ENCODE results near the gene MAP3K5.
A peak's percentile ranks its signal among the peaks of the same experiment; 100 is the strongest.
"Not testable (repeated sequence)": the region's sequence is repeated elsewhere in the genome, so short reads cannot be mapped to it uniquely, and the experiment has no call there.

Gene MAP3K5

DNA sequence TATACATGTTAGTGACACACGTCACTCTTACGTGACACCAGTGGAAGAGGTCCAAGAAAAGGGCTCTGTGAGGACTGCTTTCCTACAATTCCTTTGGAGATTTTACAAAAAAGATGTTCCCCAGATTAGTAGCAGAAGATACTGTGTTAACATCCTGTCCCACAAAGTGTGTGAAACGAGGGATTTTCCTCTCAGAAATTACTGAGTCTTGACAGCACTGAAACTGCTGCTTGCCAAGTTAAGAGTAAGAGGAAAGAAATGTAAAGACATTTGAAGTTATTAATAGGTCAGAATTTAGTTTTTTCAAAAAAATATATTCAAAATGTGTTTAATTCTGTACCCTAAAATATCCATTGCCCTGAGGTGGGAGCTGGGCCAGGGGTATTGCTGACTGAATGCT, 183.3 kb downstream of the MAP3K5 start:
- DNase-seq (ENCODE audit: low read depth) = peak; percentile 90

DNA sequence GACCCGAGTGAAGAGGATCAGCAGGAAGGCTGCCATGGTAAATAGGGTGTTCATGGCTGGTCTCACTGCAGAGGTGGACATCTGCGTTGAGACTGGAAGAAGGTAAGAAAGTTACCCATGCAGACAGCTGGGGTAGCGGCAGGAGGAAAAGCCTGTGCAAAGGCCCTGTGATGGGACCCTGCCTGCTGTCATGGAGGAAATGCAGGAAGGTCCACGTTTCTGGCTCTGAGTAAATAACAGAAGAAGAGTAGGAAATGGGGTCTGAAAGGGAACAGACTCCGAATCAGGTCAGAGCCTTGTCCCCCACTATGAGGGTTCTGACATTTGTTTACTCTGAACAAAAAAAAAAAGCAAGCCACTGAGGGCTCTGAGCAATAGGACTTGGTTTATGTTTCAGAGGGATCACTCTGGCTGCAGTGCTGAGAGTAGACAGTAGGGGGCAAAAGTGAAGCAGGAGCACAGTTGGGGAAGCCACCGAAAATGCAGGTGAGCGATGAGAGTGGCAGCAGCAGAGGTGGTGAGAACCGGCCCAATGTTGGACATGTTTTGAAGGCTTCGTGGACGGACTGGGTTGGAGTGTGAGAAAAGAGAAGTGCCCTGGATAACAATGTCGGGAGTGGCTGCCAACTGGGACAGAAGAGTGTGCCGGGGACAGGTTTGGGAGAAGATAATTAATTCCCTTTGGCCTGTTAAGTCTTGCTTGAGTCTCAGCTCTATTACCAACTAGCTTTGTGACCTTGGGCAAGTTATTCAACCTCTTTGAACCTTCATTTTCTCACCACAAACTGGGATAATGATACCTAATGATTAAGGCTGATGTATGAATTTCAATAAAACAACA, 184.1 kb downstream of the MAP3K5 start:
- DNase-seq (ENCODE audit: low read depth) = peak; percentile 84

DNA sequence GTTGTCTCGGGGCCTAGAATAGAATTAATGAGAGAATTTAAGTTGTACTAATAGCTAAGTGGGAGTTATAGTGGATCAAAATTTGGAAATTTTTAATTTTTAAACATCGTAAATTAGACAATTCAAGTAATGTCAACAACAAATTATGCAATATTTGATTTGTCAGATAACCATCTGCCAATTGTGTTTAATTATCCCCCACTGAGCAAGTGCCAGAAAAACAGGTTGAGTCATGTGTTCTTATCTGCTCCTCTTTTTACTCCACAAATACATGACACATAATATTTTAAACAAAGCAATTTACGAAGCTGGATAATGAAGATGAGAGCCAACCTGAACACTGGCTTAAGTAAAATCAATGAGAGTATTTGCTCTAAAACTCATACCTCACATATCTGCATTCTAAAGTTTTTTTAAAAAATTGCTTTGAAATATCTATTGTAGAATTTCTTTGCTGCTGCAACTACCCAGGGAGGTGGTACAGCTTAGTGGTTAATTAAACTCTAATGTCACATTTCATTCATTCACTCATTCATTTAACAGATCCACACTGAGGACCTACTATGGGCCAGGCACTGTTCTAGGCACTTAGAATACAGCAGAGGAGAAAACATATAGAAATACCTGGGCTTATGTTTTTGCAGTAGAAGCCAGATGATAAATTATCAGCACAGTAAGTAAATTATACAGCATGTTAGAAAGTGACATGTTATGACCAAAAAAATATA, 184.9 kb downstream of the MAP3K5 start:
- DNase-seq (ENCODE audit: low read depth) = peak; percentile 69

DNA sequence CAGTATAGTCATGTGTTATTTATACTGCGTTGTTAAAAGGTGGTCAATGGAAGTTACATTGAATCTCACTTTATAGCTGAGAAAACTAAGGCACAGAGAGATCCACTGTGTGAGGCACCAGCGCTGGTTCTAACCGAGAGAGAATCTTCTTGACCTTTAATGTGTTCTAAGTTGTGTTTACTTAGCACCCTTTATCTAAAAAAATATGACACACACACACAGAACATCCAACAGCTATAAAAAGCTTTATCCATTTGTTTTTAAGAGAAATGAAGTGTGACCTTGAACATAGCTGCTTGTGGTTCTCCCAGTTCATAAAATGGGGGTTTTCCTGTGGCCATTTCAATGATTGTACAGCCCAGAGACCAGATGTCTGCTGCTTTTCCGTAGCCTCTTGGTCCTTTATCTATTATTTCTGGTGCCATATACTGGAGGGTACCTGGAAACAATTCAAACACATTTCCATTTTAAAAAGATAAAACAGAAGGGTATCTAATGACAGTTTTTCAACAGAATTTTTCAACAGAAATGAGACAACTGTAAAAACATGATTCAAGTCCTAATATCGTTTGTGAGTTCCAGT, 187.3 kb downstream of the MAP3K5 start:
- peak; percentile 80 for DNase-seq (ENCODE audit: low read depth)

DNA sequence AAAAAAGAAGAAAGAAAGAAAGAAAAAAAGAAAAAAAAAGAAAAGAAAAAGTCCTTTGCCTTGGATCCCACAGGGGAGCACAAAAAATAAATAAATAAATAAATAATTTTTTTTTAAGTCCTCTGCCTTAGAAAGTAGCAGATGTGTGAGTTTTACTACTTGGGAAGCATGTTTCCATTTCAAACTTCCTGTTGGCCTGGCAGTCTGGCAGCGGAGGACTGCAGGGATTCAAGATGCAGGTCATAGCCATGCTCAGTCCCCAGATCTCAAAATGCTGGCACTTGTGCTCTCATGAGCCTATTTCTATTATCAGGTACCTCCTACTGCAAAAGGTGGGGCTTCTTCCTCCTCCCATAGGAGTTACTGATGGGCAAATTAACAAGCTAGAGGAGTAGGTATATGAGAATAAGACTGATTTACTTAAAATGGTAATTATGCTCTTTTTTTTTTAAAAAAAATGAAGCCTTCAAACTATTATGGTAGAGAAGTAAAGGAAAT, 187.9 kb downstream of the MAP3K5 start:
- no peak for DNase-seq (ENCODE audit: low read depth)

DNA sequence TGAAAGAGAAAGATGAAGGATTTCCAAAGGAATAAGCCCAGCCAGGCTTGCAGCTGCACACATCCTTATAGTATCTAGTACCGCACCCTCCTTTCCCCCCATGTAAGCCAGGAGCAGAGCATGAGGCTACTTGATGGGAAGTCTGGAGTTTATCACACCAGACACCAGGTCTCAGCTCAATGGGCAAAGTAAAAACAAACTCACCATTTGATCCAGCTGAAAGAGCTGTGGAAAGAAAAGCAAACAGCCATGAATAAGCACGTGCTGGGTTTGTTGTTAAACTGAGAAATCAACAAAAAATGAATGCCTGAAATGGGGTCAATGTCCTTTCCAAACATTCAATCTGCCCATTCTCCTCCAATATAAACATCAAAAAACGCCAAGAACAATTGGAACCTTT, 191.5 kb downstream of the MAP3K5 start:
- no peak for DNase-seq (ENCODE audit: low read depth)

DNA sequence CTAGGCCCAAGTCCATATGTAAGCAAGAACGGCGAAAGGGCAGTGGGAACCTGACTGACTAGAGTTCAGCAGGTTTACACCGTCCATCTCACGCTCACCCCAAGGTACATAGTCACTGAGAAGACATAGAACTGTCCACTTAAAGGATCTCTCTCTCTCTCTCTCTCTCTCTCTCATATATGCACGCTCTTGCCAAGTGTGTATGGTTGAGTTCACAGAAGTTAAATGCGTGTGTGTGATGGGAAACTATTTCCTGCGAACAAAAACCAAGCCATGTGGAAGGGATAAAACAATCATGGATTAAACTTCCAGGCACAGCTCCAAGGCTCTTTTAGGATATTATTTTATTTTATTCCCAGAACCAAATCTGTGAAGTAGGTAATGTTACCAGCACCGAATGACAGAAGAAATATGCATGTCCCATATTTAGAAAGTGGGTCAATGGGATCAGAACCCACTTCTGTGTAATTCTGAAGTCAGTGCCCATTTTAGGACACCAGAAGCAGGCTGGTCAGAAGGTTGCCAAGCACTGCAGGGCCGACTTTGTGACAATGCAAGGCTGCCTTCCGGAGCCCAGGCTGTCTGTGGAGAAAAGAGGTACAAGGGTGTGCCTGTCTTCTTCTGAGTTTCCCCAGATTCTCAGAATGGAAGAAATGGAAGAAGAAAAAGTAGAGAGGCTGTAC, 192.8 kb downstream of the MAP3K5 start:
- peak; percentile 52 for DNase-seq (ENCODE audit: low read depth)

DNA sequence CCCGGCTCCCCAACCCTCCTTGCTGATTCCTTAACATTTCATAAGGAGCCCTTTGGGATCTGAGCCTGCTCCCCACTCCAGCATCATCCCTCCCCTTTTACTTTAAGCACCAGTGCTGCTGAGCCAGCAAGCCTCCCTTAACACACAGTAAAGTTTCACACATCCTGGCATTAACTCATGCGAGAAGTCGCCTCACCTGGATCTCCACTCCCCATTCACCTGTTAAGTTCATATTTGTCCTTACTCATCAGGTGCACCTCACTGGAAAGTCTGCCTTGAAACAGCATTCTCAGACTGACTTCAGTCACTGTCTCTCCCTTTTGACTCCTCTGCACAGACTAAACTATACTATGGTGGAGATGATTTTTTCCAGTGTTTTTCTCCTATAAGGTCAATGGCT, 194.2 kb downstream of the MAP3K5 start:
- DNase-seq (ENCODE audit: low read depth) = no peak

DNA sequence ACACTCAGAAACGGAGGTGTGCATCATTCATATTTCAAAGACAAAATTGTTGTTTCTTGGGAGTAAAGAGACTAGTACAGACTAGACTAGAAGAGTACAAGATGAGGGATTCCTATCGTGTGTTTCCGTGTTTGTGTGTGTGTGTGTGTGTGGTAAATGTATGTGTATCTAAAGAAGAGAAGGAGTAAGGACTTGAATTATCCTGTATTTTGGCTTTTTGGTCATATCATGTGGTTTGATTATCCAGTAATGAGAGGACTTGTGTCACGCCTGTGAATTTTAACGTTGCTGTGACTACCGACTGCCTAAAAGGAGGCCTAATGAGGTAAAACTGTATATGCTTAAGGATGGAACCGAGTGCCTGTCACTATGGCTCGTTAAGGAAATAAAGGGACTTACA, 197.6 kb downstream of the MAP3K5 start:
- DNase-seq (ENCODE audit: low read depth) = no peak

DNA sequence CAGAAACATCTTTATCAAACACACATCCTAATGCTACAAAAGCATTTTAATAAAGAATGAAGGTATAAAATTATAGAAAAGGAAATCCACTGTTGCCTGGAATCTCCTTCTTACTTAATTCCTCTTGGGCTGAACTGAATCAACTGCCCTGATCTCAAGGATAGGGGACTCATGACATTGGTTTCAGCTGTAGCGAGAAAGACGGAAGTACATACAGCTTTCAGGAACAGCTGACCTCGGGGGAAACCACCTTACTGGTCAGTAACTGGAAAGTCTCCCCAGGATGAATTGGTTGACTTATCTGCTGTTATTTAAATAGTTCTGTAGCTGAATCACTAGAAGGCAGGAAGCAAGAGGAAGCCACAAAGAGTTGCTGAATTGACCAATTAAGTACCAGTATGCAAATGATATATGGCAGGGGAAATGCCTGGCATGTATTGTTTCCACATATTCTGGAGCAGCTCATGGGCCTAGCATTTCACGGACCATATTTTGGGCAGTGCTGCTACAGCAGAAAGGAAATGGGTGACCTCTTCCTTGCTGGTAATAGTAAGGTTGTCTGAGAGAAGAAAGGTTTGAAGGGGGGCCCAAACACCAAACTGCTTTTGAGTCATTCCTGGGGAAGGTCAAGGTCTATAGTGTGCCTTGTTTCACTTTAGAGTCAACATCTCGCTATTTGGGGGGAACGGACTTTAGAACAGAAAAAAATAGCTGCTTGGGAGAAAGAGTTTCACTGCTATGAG, 198.4 kb downstream of the MAP3K5 start:
- peak; percentile 100 for DNase-seq (ENCODE audit: low read depth)

DNA sequence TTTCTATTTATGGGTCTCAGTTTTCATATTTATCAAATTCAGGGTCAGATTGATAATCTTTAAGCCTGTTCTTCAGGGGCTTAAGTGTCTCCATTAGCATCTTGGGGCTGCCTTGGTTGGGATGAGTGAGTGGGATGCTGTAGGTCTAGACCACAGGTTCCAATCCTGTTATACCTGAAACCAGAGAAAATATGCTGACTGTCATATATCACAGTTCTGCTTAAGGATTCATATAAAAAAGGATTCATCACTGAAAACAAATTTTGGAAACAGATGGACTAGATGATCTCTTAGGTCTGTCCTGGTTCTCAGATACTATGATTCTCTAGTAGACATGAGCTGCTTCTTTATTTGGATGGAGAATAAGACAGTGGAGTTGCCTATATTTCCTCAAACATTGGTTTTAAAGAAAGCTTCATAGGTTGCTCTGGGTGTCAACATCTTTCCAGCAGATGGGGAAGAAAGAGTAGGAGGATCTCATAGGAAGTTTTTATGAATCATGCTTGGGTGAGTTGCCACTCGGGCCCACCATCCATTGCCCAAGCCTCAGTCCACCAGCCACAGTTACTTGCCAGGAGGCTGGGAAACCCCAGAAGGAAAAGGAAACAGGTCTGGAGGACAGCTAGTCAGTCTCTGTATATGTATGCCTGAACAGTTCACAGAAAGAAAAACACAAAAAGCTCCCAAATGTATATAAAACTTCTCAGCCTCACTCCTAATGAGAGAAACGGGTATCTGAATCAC, 199.2 kb downstream of the MAP3K5 start:
- peak; percentile 85 for DNase-seq (ENCODE audit: low read depth)

DNA sequence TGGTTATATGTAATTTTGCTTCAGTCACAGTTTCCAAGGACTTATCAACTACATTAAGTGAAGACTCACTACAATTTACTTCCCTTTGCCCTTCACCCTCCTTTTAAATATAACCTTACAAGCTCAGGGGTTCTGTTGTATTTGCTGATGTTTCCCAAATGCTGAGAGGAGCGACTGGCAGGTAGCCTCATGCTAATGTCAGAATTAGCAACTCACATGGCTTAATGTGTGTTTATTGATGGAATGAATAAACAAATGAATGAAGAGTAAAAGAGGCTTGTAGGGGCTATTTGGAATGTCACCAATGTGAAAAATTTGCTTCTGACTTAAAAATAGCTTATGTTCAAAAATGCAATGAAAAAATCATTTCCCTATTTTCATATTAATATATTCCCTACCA, 200.7 kb downstream of the MAP3K5 start:
- no peak for DNase-seq (ENCODE audit: low read depth)

DNA sequence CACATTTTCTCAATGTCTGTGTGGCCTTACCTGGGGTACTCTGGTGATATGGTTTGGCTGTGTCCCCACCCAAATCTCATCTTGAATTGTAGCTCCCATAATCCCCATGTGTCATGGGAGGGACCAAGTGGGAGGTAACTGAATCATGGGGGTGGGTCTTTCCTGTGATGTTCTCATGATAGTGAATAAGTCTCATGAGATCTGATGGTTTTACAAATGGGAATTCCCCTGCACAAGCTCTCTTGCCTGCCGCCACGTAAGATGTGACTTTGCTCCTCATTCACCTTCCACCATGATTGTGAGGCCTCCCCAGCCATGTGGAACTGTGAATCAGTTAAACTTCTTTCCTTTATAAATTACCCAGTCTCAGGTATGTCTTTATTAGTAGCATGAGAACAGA, 201.4 kb downstream of the MAP3K5 start:
- DNase-seq (ENCODE audit: low read depth) = not testable (repeated sequence)

DNA sequence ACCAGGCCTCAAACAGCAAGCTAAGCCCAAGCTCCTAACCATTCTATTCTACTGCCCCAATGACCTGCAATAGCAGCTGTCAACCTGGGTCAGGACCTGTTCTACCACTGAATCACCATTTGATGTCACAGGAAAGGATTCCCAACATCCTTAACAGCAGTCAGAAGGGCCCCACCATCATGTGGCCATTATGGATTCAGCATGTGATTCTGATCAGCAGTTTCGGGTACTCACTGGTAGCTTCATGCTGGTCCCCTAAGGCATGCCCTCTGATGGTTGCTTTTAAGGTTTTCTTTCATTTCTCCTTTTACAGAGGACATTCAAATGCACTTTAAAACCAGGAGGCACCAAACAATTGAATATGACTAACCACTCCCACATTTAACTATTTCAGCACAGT, 204.8 kb downstream of the MAP3K5 start:
- DNase-seq (ENCODE audit: low read depth) = no peak

DNA sequence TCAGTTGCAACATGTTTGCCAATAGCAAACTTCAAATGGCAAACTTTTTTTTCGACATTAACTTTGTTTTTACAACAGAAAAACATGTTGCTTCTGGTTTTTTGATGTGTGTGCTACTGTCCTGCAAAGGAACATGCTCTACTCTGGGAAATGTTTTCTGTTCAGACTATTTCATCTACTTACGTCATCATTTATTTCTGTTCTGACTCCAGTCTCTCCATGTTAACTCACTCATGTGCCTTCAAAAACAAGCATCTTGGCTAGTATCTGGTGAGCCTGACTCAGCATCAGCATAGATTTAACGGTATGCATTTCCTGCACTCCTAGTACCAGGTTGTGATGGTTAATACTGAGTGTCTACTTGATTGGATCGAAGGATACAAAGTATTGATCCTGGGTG, 206.0 kb downstream of the MAP3K5 start:
- peak; percentile 97 for DNase-seq (ENCODE audit: low read depth)

DNA sequence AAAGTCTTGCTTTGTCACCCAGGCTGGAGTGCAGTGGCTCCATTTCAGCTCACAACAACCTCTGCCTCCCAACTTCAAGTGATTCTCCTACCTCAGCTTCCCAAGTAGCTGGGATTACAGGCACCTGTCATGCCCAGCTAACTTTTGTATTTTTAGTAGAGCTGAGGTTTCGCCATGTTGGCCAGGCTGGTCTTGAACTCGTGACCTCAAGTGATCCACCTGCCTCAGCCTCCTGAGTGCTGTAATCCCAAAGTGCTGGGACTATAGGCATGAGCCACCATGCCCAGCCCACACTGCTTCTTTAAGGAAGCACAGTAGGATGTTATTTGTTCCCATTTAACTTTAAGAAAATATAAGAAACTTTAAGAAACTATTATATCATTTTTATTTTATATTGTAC, 206.8 kb downstream of the MAP3K5 start:
- not testable (repeated sequence) for DNase-seq (ENCODE audit: low read depth)

DNA sequence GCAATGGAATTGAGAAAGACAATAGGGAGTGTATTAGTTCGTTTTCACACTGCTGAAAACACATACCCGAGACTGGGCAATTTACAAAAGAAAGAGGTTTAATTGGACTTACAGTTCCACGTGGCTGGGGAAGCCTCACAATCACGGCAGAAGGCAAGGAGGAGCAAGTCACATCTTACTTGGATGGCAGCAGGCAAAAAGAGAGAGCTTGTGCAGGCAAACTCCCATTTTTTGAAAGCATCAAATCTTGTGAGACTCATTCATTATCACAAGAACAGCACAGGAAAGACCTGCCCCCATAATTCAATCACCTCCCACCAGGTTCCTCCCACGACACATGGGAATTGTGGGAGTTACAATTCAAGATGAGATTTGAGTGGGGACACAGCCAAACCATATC, 208.0 kb downstream of the MAP3K5 start:
- not testable (repeated sequence) for DNase-seq (ENCODE audit: low read depth)

DNA sequence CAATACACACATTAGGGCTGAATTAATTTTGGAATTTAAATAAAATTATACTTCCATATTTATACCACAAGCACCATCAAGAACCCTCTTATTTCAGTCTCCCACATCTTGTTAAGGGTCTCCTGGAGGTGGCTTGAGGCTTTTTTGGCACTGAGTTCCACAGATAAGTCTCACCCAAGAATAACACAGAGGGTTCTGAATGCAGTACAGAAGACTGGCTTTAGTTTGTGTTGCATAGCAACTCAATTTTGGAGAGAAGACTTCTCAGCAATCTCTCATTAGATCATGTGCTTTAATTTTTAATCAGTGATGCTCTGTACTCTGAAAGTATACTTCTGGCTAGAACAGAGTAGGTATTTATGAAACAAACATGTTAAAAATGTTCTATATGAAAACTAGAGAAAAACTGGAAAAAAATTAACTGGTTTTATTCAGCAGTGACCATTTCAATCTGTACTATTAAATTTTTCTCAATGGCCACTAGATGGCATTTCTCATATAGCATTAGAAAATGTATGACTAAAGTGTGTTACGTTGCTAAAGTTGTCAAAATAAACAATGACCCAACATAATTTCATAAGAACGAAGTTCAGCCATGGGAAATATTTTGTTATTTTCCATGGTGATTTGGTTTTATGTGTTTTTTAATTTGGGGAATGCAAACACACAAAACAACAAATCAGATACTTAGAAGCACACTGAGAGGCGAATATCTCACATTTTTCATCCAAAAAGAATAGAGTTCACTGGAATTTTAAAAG, 209.4 kb downstream of the MAP3K5 start:
- peak; percentile 92 for DNase-seq (ENCODE audit: low read depth)

DNA sequence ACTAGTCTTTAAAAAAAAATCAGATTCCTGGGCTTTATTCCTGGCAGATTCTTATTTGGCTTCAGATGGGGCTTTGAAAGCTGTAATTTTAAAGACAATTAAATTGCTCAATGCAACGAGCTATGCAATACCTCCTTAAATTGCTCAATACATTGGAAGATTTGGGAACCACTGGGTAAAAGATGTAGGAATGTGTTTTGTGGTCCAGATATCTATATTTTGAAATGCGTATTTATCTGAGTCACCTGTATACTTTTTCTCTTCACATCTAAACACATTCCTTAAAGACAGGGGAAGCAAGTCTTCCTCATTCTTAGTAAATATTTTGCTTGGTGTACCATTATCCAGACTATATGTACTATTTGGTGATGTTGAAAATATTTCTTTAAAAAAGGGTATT, 212.5 kb downstream of the MAP3K5 start:
- DNase-seq (ENCODE audit: low read depth) = peak; percentile 67

DNA sequence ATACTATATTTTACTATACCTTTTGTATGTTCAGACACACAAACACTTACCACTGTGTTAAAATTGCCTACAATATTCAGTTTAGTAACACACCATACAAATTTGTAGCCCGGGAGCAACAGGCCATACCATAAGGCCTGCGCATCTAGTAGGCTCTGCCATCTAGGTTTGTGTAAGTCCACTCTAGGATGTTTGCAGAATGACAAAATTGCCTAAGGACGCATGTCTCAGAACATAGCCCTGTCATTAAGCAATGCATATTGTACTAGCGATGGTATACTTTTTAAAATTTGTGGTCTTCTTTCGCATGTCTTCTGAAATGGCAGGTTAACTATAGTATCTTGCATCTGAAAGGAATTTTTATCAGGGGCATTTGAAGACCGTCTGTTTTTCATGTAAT, 215.5 kb downstream of the MAP3K5 start:
- no peak for DNase-seq (ENCODE audit: low read depth)
